Urinary bladder (tissue), 4 donors: ENCODE data around the gene ETFA. TPM values are rescaled to one million over a fixed set of nuclear protein-coding genes. Genes with fewer than 3 reads are reported as not detected.

Source experiments
- DNase-seq: peaks from one replicate; pipeline ENCODE4 v3.0.0-alpha.2; 2015; ENCODE audit errors: extremely low spot score
- H3K27ac ChIP-seq: one replicate; pipeline ENCODE4 v1.5.1; 2013; ENCODE audit warnings: low read depth, mild to moderate bottlenecking, moderate library complexity
- H3K36me3 ChIP-seq: one replicate; pipeline ENCODE4 v1.6.1; 2013; ENCODE audit warnings: mild to moderate bottlenecking, moderate library complexity; ENCODE audit not compliant: insufficient read depth
- H3K4me1 ChIP-seq: one replicate; pipeline ENCODE4 v1.6.1; 2013; ENCODE audit warnings: mild to moderate bottlenecking, moderate library complexity; ENCODE audit not compliant: insufficient read depth
- H3K4me3 ChIP-seq: one replicate; pipeline ENCODE4 v1.5.1; 2013; ENCODE audit warnings: low read depth, low read length
- WGBS: extraction: QIAGEN DNeasy Blood & Tissue Kit; methylation state at CpG from one replicate; pipeline ENCODE4 v1.1.7; 2013; 5-methylcytosine and 5-hydroxymethylcytosine counted together
- polyA plus RNA-seq: library from polyadenylated mRNA; stranded (reverse); fragments of 200-250 nt; gene quantifications from one replicate; pipeline ENCODE4 v1.2.3, GENCODE V29; 2013
- total RNA-seq: library from RNA; depleted of rRNA; stranded (reverse); fragments of >200 nt; gene quantifications from one replicate; pipeline ENCODE4 v1.2.3, GENCODE V29; 2014
- donor health status: healthy with polysubstance abuse.
- donor health status: healthy.

Gene ETFA
- total and polyA plus RNA-seq, 2 donors, result 99.8 to 117 TPM

- Histone ChIP-seq H3K27ac (no peak overlapping the region), H3K4me3 (no peak overlapping the region), H3K4me1 (peaks cover 2% of the 10 kb centered on the region), H3K36me3 (peaks cover 2% of the 10 kb centered on the region)
- no peak for DNase-seq
- 93% methylated on average over 1 of the region's 1 CpG for WGBS
These were observed 90.0 kb downstream of the ETFA start for GRCh38 chr15:76221085-76221767.

GRCh38 chr15:76217882-76218217 is 93.4 kb downstream of the ETFA start:
- H3K4me3 ChIP-seq, result no peak overlapping the region
- DNase-seq, result no peak
- no peak overlapping the region for H3K27ac ChIP-seq
- 87% methylated on average over 5 of the region's 5 CpGs for WGBS
- peaks cover 2% of the 10 kb centered on the region for H3K4me1 ChIP-seq
- H3K36me3 ChIP-seq, result peaks cover under 1% of the 10 kb centered on the region

DNA sequence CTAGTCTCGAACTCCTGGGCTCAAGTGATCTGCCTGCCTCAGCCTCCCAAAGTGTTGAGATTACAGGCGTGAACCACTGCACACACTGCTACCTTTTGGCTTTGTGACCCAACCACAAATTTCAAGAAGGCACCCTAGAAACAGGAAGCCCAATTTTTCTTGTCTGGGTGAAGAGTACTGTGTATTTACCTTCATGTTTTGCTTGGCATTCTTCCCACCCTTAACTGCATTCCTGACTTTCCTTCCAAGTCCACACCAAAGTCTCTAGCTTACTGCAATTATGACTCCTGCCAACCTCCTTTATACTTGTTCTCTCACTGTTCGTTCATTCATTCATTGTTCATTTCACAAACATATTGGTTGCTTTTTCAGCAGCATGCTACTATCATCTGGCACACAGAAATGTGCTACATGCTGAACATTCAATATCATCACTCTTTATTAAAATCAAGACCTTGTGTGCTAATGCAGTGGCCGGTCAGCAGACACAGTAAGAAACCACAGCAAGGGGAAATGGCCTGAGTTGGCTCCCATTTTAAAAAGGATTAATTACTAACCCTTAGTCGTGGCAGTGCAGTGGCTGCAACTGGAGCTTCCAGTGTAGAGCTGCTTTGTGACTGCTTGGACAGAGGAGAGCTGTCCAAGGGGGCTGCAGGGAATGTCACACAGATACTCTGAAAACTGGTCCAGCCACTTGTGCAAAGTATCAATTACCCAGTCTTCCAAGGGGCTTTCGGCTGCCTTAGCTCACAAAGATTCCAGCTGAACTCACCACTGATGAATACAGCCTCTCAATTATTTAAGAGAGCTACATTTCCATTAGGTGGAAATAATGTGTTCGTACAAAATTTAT is 94.0 kb downstream of the ETFA start:
- Histone ChIP-seq H3K4me1 (peaks cover 2% of the 10 kb centered on the region), H3K27ac (no peak overlapping the region), H3K4me3 (no peak overlapping the region), H3K36me3 (no peaks in the 10 kb centered on the region)
- 73% methylated on average over 7 of the region's 7 CpGs for WGBS
- peak; percentile 15 for DNase-seq

GRCh38 chr15:76215634-76216033 is 95.6 kb downstream of the ETFA start:
- no peak overlapping the region for H3K4me3 ChIP-seq
- peaks cover 2% of the 10 kb centered on the region for H3K4me1 ChIP-seq
- H3K36me3 ChIP-seq, result no peaks in the 10 kb centered on the region
- H3K27ac ChIP-seq, result no peak overlapping the region
- 60% methylated on average over 1 of the region's 1 CpG for WGBS
- no peak for DNase-seq

DNA sequence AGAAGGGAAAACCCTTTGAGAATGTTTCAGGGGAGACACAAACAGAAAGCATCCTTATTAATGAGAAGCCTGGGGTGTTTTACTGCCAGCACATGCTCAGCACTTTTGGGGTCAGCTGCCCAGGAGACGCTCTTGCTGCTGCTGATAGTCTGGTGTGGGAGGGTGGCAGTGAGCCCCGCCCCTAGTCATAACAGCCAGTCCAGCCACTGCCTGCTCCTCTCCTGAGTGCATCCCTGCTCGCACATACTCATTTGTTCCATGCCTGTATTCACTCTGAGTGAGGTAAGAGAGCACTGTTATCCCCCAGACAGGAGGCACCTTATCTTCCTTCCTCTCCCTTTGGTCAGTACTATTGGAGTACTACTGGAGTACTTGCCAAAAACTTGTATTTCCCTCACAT is 101.3 kb downstream of the ETFA start:
- Histone ChIP-seq H3K27ac (no peak overlapping the region), H3K36me3 (no peaks in the 10 kb centered on the region), H3K4me3 (no peak overlapping the region), H3K4me1 (no peaks in the 10 kb centered on the region)
- DNase-seq, result no peak
- 93% methylated on average over 3 of the region's 3 CpGs for WGBS

DNA sequence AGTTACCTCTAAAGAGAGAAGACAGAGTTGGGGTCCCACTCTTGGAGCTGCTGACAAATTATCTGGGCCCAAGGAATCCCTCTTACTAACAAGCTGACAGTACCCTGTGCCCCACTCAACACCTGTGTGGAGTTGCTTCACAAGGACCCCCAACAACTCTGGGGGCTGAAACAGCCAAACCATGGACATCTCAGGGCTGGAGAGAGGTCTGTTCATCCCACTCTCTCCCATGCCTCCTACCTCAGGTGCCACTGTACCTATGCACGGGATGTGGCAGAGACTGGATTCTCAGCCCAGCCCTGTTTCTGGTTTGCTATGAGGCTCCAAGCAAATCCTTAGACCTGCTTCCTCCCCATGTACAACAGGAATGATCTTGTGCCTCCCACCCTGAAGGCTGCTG is 101.7 kb downstream of the ETFA start:
- Histone ChIP-seq H3K36me3 (no peaks in the 10 kb centered on the region), H3K4me3 (no peak overlapping the region), H3K4me1 (no peaks in the 10 kb centered on the region), H3K27ac (no peak overlapping the region)
- 98% methylated on average over 1 of the region's 1 CpG for whole genome bisulfite sequencing
- no peak for DNase-seq

- H3K27ac ChIP-seq, result no peak overlapping the region
- H3K4me3 ChIP-seq, result no peak overlapping the region
- WGBS, result 85% methylated on average over 2 of the region's 2 CpGs
- H3K36me3 ChIP-seq, result no peaks in the 10 kb centered on the region
- DNase-seq, result no peak
- no peaks in the 10 kb centered on the region for H3K4me1 ChIP-seq
These were observed 102.4 kb downstream of the ETFA start for GRCh38 chr15:76208786-76209424.

DNA sequence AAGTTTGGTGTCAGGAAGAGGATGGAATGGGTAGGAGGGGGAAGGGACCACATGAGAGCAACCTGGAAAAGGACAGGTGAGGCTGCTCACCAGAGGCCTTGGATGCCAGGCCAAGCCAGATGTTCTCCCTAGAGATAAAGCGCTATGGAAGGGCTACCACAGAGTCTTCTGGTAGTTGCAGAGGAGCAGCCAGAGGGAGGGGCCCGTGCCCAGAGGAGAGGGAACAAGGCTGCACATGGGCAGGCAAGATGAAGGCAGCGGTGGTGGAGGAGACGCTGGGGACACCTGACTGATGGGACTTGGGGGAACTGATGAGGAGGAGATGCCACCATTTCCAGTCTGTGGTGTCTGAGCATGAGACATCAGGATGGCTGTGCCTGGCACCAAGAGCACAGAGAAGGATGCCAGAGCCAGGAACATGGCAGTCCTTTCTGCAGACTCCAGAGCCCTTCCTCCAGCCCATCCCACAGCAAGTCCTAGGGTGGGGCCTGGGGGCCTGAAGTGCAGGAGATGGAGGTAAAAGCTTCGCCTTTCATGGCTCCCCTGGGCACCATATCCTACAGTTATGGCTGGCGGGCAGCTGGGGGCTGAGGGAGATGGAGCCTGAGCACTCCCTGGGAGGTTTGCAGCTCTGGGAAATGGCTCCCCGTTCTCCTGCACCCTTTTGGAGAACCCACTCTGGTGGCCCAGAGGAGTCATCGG is 103.0 kb downstream of the ETFA start:
- 95% methylated on average over 8 of the region's 8 CpGs for WGBS
- no peak for DNase-seq
- no peaks in the 10 kb centered on the region for H3K36me3 ChIP-seq

GRCh38 chr15:76206325-76206976 is 104.8 kb downstream of the ETFA start:
- no peaks in the 10 kb centered on the region for H3K4me1 ChIP-seq
- DNase-seq, result no peak
- WGBS, result 26% methylated on average over 4 of the region's 4 CpGs
- H3K4me3 ChIP-seq, result no peak overlapping the region
- H3K27ac ChIP-seq, result no peak overlapping the region
- H3K36me3 ChIP-seq, result no peaks in the 10 kb centered on the region

More for the DNA sequence above, 103.0 kb downstream of the ETFA start:
- H3K27ac ChIP-seq, result no peak overlapping the region
- no peaks in the 10 kb centered on the region for H3K4me1 ChIP-seq
- H3K4me3 ChIP-seq, result no peak overlapping the region

DNA sequence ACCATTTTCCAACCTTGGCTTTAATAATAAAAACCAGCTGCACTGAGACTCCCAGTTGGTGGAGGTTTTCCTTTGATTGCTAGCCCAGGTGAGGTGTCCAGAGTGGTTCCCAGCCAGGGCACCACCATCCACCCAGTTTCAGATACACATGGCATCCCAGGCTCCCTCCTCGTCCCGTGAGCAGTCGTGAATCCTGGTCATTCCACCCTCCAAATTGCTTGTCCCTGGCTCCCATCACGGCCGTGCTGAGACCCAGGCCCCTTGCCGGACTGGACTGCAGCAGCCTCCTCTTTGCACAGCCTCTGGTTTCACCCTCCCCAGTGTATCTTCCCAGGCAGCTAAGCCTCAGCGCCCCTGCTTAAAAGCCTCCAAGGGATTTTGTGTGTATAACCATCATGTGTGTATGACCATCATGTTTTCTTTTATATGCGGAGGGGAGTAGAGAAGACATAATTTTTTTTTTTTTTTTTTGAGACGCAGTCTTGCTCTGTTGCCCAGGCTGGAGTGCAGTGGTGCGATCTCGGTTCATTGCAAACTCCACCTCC is 106.3 kb downstream of the ETFA start:
- Histone ChIP-seq H3K36me3 (no peaks in the 10 kb centered on the region), H3K4me1 (no peaks in the 10 kb centered on the region), H3K4me3 (no peak overlapping the region), H3K27ac (no peak overlapping the region)
- DNase-seq, result no peak
- 93% methylated on average over 11 of the region's 11 CpGs for WGBS

DNA sequence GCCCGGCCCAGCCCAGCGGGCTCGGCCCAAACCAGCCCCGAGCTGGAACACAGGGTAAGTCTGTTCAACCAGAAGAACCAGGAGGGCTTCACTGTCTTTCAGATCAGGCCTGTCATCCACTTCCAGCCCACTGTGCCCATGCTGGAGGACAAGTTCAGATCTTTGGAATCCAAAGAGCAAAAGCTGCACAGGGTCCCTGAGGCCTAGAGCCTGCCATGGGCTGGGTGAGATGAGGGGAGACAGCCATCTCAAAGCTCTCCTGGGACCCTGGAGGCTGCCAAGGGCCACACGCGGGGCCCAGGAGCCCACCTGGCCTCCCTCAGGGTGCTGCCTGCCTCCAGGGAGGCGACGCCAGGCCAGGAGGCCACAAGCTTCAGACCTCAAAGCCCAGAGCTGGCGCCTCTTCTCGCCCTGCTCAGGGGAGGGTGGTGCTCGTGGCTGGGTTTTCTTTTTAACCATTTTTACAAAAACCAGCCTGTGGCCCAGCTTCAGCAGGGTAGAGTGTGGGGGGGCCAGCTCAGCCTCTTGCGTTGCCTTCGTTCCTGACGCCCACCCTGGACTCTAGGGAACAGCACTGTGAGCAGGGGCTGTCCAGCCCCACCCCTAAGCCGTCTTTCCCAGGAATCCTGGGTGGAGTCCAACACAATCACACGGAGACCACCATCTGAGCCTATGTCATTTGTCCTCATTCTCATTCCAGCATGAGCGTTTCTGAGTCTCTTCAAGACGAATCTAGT is 107.0 kb downstream of the ETFA start:
- H3K4me1 ChIP-seq, result no peaks in the 10 kb centered on the region
- no peak overlapping the region for H3K4me3 ChIP-seq
- 84% methylated on average over 18 of the region's 18 CpGs for WGBS
- no peak overlapping the region for H3K27ac ChIP-seq
- no peaks in the 10 kb centered on the region for H3K36me3 ChIP-seq
- DNase-seq, result no peak

- 92% methylated on average over 23 of the region's 23 CpGs for WGBS
- no peak for DNase-seq
- Histone ChIP-seq H3K4me1 (no peaks in the 10 kb centered on the region), H3K27ac (no peak overlapping the region), H3K36me3 (no peaks in the 10 kb centered on the region), H3K4me3 (no peak overlapping the region)
These were observed 107.7 kb downstream of the ETFA start for GRCh38 chr15:76203346-76204108.
